ENCODE results near the gene ENPP1.
A peak's percentile ranks its signal among the peaks of the same experiment; 100 is the strongest.
"Not testable (repeated sequence)": the region's sequence is repeated elsewhere in the genome, so short reads cannot be mapped to it uniquely, and the experiment has no call there.

ENPP1 gene

DNA sequence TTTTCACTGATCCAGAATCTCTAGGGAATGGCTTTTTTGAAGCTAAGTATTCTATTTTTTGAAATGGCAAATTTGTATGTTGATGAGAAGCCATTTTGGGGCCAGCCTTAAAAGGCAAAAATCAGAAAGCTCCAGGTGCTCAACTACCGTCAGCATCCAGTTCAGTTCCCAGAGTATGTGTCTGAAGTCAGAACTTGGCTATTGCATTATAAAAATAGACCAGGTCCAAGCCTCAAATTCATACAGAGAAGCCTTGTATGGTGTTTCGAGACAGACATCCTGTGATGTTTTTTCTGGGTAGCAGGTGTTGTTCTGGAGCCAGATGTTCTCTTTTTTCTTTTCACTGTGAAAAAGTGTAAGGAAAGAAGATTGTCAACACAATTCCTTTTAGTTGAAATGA, 75.2 kb downstream of the ENPP1 start:
- no peak for DNase-seq

DNA sequence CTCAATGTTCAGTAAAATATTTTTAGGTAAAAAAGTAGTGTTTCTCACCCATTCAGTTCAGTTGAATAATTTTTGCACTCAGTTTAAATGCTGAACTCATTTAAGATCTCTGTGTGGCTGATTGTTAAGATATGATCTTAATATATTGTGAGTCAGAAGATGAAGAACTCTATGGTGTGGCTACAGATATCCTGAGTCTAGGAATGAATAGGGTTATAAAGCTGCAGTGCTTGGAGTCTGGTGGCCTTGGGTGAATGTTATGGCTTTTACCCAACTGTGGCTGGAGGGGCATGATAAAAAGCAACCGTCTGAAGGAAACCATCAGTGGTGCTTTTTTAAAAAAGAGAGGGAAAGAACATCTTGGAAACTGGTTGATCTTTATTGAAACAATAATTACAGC, 77.4 kb downstream of the ENPP1 start:
- DNase-seq: no peak

GRCh38 chr6:131886517-131886916, 78.7 kb downstream of the ENPP1 start:
- DNase-seq: no peak

DNA sequence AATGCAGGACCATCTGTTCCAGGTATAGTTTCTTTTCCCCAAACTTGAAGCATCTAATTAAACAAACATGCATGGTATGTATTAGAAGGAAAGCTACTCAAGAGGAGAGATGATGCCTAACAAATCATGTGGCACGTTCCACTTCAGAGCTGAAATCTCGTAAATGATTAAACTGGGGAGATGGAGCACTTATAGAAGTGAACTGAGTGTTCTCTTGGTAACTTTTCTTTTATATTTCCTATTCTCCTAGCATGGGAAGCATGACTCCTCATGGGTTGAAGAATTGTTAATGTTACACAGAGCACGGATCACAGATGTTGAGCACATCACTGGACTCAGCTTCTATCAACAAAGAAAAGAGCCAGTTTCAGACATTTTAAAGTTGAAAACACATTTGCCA, 82.3 kb downstream of the ENPP1 start:
- no peak for DNase-seq

- no peak for DNase-seq
Measured at GRCh38 chr6:131893198-131893597, 85.4 kb downstream of the ENPP1 start.

DNA sequence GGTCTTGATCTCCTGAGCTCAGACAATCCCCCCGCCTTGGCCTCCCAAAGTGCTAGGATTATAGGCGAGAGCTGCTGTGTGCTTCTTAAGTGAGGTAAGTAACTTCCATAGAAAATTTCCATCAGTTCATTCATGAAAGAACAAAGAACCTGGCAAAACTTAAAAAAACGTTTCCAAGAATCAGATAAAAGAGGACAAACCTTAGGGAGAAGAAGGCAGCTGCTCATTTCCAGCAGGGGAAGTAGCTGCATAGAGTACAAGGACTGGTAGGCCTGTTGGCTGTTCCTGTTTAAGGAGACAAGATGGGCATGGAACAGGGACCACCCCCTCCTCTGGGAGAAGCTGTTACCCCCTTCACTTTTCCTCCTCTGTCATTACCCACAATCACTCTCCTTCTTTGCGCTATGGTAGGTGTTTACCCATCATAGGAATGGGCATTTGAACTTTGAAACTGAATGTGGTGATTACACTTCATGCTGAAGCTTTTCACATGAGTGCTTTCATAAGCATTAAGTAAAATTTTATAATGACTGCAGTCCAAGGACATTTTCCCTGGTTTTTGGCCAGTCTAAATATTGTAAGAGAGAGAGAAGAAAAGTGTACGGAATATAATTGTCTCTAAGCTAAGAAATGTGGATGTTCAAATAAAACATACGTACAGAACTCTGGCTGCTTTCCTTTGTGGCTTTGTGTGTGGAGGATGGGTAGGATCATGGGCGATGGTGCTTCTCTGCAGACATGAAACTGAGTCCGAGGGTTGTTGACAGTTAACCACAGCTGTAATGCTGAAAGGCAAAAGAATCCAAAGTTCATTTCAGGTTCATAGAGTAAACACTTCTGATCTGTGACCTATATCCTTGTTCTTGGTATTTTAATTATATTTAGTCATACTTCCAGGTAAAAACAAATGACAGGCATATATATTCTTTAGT, 86.9 kb downstream of the ENPP1 start:
- no peak for DNase-seq

GRCh38 chr6:131897050-131897435, 89.2 kb downstream of the ENPP1 start:
- DNase-seq: no peak

- no peak for DNase-seq
Measured at GRCh38 chr6:131897621-131898020, 89.8 kb downstream of the ENPP1 start.

DNA sequence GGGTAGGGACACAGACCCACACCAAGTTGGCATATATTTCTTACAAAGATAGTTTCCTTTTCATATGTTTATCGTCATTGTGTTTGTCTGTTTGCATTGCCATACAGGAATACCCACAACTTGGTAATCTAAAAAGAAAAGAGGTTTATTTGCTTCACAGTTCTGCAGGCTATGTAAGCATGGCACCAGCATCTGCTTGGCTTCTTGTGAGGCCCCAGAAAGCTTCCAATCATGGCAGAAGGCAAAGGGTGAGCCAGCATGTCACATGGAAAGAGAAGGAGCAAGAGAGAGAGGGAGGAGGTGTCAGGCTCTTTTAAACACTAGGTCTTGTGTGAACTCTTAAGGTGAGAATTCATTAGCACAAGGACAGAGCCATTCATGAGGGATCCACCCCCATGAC, 90.9 kb downstream of the ENPP1 start:
- DNase-seq: no peak

DNA sequence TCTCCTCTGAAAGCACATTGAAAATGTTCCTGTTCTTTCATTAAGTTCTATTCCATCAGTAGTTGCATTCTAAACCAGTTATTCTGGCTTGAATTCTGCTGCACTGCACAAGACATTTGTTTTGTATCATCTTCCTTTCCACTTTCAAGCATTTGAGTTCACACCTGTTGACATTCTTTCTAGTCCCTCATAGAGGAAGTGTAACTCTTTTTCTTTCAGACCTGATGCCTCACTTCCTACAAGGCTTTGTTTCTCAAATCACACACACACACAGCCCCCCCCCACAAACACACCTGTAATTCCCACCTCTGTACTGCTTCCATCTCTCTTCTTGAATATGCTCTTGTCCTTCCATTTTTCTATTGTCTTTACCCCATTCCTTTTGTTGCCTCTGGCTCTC, 92.4 kb downstream of the ENPP1 start:
- no peak for DNase-seq

GRCh38 chr6:131901326-131901873, 93.6 kb downstream of the ENPP1 start:
- not testable (repeated sequence) for DNase-seq

- DNase-seq: not testable (repeated sequence)
Measured at GRCh38 chr6:131903734-131904133, 95.9 kb downstream of the ENPP1 start.

GRCh38 chr6:131908787-131909186, 101.0 kb downstream of the ENPP1 start:
- not testable (repeated sequence) for DNase-seq

GRCh38 chr6:131909408-131910218, 101.8 kb downstream of the ENPP1 start:
- DNase-seq: peak; percentile 72

- DNase-seq: no peak
Measured at GRCh38 chr6:131910219-131910589, 102.4 kb downstream of the ENPP1 start.

DNA sequence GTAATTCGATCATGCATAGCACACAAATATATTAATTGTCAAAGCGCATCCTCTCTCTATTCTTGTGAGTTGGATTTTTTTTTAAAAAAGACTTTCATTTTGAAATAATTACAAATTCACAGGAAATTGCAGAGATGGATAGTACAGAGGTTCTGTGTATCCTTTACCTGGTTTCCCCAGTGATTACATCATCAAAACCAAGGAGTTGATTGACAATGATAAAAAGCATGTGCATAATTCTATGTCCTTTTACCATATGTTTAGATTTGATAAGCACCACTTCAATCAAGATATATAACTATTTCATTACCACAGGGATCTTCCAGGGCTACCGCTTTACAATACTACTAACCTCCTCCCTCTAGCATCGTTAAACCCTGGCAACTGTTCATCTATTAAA, 103.1 kb downstream of the ENPP1 start:
- DNase-seq: no peak

DNA sequence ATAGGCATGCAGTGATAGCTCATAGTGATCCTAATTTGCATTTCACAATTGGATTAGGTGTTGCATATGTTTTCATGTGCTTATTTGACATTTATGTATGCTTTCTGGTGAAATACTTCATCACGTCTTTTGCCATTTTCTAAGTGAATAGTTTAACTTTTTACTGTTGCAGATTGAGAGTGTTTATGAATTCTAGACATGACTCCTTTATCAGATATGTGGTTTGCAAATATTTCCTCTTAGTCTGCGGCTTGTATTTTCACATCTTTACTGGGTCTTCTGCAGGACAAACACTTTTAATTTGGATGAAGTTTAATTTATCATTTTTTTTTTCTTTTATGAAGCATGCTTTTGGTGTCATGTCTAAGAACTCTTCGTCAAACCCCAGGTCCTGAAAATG, 104.1 kb downstream of the ENPP1 start:
- no peak for DNase-seq

DNA sequence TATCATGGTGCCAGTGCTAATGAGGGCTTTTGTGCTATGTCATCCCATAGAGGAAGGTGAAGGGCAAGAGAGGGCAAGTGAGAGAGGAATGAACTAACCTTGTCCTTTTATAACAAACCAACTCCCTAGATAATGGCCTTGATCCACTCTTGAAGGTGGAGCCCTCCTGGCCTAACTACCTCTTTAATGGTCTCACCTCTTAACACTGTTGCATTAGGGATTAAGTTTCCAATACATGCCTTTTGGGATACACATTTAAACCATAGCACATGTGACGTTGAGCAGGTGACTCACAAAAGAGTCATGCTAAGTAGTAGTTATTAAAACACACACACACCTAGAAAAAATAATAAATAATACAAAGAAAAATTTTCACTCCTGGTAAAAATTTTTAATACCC, 106.4 kb downstream of the ENPP1 start:
- no peak for DNase-seq

DNA sequence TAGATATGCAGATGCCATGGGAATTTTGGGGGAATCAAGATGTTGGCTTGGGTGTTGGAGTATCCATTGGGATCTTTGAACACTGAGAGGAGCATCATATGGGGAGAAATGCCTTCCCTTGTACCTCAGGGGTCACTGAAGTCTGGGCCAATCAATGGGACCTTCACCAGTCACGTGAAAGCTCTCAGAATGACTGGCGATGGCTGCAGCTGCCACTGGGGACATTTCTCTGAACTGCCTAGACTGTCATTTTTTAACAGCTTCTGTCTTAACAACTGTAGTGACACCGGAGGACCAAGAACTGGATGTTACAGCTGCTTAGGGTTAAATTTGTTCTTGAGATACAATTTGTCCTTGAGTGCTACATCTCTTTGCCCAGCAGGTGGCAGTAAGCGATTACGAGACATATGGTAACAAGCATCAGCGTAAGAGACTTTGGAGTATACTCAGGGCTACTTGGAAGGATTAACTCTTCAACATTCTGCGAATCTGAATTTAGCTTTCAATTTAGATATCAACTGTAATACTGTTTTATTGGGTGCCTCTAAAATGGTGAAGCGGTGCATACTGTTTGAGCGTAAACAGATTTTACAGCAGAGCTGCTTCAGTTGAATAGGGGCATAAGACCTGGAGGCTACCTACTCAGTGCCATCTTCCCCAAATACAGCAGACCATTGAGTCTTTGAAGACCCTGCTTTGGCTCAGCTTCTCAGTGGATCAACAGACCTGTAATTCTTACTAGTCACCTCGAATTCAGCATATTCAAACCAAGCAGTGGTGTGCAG, 107.3 kb downstream of the ENPP1 start:
- peak; percentile 79 for DNase-seq

DNA sequence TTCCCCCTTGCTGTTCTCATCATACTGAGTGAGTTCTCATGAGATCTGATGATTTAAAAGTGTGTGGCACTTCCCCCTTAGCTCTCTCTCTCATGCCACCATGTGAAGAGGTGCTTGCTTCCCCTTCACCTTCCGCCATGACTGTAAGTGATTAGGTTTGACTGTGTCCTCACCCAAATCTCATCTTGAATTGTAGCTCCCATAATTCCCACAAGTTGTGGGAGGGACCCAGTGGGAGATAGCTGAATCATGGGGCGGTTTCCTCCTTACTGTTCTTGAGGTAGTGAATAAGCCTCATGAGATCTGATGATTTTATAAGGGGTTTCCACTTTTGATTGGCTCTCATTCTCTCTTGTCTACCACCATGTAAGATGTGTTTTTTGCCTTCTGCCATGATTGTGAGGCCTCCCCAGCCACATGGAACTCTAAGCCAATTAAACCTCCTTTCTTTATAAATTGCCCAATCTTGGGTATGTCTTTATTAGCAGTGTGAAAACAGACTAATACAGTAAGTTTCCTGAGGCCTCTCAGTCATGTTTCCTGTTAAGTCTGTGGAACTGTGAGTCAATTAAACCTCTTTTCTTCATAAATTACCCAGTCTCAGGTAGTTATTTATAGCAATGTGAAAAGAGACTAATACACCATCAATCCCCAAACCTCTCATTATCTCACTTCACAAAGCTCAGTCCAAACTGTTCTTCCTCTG, 108.4 kb downstream of the ENPP1 start:
- DNase-seq: not testable (repeated sequence)

DNA sequence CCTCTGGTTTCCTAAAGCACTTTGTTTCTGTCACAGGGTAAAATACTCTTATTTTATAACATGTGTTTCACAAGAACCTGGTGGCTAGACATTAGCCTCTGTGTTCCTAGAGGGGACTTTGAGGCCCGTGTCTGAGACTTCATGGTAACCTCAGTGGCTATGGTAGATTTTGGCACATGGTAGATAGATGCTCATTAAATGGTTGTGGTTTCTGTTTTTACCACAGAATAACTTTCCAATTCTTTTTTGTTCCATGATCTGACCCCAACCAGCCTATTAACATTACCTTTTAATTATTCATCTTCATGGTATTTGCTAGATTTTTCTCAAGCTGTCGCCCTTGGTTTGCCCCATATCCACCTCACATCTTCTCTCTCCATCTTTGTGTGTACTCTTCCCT, 109.0 kb downstream of the ENPP1 start:
- DNase-seq: no peak

GRCh38 chr6:131917318-131917717, 109.5 kb downstream of the ENPP1 start:
- DNase-seq: no peak

Data from EL (cell line).